BJ (cell line): ENCODE data around the gene VPS26C. TPM values are rescaled to one million over a fixed set of nuclear protein-coding genes. Genes with fewer than 3 reads are reported as not detected.
"Not testable (repeated sequence)": the region's sequence is repeated elsewhere in the genome, so short reads cannot be mapped to it uniquely, and the experiment has no call there.

Experiments used
- CTCF ChIA-PET: fragments of 350-600 bp; formaldehyde crosslinking; extraction: SDS; loops from one replicate; lab custom pipeline; 2021; ENCODE audit warnings: antibody characterized with exemption, inconsistent platforms; lab: Yijun Ruan, JAX
- POLR2A ChIA-PET: fragments of 300-600 bp; sonication (Branson Sonifier 250); formaldehyde crosslinking; extraction: SDS; loops from one replicate; lab custom pipeline; 2021; ENCODE audit warnings: antibody characterized with exemption; lab: Charles Lee
- DNase-seq: peaks from one replicate; pipeline ENCODE4 v3.0.0-alpha.2; 2011; ENCODE audit warnings: low read depth
- H3K27me3 ChIP-seq: 2 replicates; pipeline ENCODE4 v1.6.0; 2011; ENCODE audit warnings: low read length; ENCODE audit not compliant: control insufficient read depth, insufficient read depth
- H3K36me3 ChIP-seq: 2 replicates; pipeline ENCODE4 v1.5.1; 2011; ENCODE audit warnings: low read length; ENCODE audit not compliant: control insufficient read depth, insufficient read depth
- H3K4me3 ChIP-seq: 2 replicates; pipeline ENCODE4 v1.5.1; 2011; ENCODE audit warnings: low read depth, mild to moderate bottlenecking, control low read depth, low read length
- CTCF ChIP-seq: IDR thresholded peaks from 2 replicates; pipeline ENCODE4 v1.5.1; 2011; ENCODE audit warnings: low read depth, mild to moderate bottlenecking, control low read depth, inconsistent platforms, low read length, moderate library complexity; ENCODE audit not compliant: insufficient read depth
- polyA plus RNA-seq: library from polyadenylated mRNA; depleted of rRNA; stranded (reverse); fragments of >200 nt; gene quantifications from 2 replicates; pipeline ENCODE4 v1.2.3, GENCODE V29; 2011

VPS26C gene
- polyA plus RNA-seq, 1 experiment, result 63.3 TPM

- CTCF ChIA-PET, result no interaction called here
- H3K27me3 ChIP-seq, result no peaks in the 10 kb centered on the region
- no peak for TF ChIP-seq CTCF
- no peak overlapping the region for H3K4me3 ChIP-seq
- H3K36me3 ChIP-seq, result no peaks in the 10 kb centered on the region
- DNase-seq, result no peak
- POLR2A ChIA-PET, result no interaction called here
Measured at GRCh38 chr21:37292941-37293340, 25.8 kb upstream of the VPS26C start.

- no peak overlapping the region for H3K4me3 ChIP-seq
- TF ChIP-seq CTCF, result no peak
- H3K36me3 ChIP-seq, result no peaks in the 10 kb centered on the region
- DNase-seq, result no peak
- H3K27me3 ChIP-seq, result no peaks in the 10 kb centered on the region
- ChIA-PET POLR2A (no interaction called here), CTCF (no interaction called here)
Measured at GRCh38 chr21:37292041-37292440, 24.9 kb upstream of the VPS26C start.

- H3K4me3 ChIP-seq, POLR2A ChIA-PET, H3K36me3 ChIP-seq, H3K27me3 ChIP-seq, DNase-seq: not testable (repeated sequence)
- CTCF ChIA-PET, result interaction anchor here (1.7 kb wide), 1 partner anchor 18 kb away, joined by 3 read pairs; no protein-coding TSS in a partner anchor
Measured at GRCh38 chr21:37283191-37283710, 16.1 kb upstream of the VPS26C start.

GRCh38 chr21:37282602-37283001 is 15.5 kb upstream of the VPS26C start:
- H3K36me3 ChIP-seq, POLR2A ChIA-PET, DNase-seq, CTCF ChIA-PET, H3K4me3 ChIP-seq, H3K27me3 ChIP-seq: not testable (repeated sequence)

GRCh38 chr21:37281993-37282392 is 14.9 kb upstream of the VPS26C start:
- DNase-seq, result no peak
- Histone ChIP-seq H3K4me3 (no peak overlapping the region), H3K27me3 (no peaks in the 10 kb centered on the region), H3K36me3 (no peaks in the 10 kb centered on the region)
- TF ChIP-seq CTCF, result no peak
- POLR2A ChIA-PET, result no interaction called here
- CTCF ChIA-PET, result no interaction called here

GRCh38 chr21:37281579-37281978 is 14.4 kb upstream of the VPS26C start:
- H3K36me3 ChIP-seq, result no peaks in the 10 kb centered on the region
- ChIA-PET POLR2A (no interaction called here), CTCF (no interaction called here)
- DNase-seq, result no peak
- TF ChIP-seq CTCF, result no peak
- no peak overlapping the region for H3K4me3 ChIP-seq
- H3K27me3 ChIP-seq, result no peaks in the 10 kb centered on the region

- not testable (repeated sequence) for DNase-seq
Measured at GRCh38 chr21:37279271-37279670, 12.1 kb upstream of the VPS26C start.

More at GRCh38 chr21:37279271-37279670, 12.1 kb upstream of the VPS26C start:
- POLR2A ChIA-PET, CTCF ChIA-PET, H3K36me3 ChIP-seq, H3K27me3 ChIP-seq, H3K4me3 ChIP-seq: not testable (repeated sequence)
